Right ventricle myocardium superior (tissue), 1 donor: ENCODE data around the gene KLHDC4. TPM values are rescaled to one million over a fixed set of nuclear protein-coding genes. Genes with fewer than 3 reads are reported as not detected.
"Not testable (repeated sequence)": the region's sequence is repeated elsewhere in the genome, so short reads cannot be mapped to it uniquely, and the experiment has no call there.

ENCODE experiments used
- ATAC-seq: fragments of 200-7000 bp; cut with Tn5 transposase; one replicate; pipeline ENCODE4 v1.9.1; 2020; ENCODE audit warnings: mild to moderate bottlenecking; ENCODE audit not compliant: poor library complexity
- DNase-seq: peaks from one replicate; pipeline ENCODE4 v3.0.0-alpha.2; 2020
- intact Hi-C: fragments of 100-400 bp; cut with DNase I; formaldehyde crosslinking; loops from one replicate; pipeline ENCODE4 v1.11.2; 2022
- total RNA-seq: library from RNA; stranded (reverse); fragmentation: NEBNext Ultra II Directional; extraction: Animal tissue kit (Norgen Biotek cat#: 25700); gene quantifications from one replicate; pipeline ENCODE4 v1.2.1, GENCODE V29; 2021
- donor health status: DM: no; HTN: yes; CAD: no; lungs with severe emphysema.

The KLHDC4 gene
- total RNA-seq, 1 donor from 2014 or later = 8.7 TPM

GRCh38 chr16:87790292-87791100 is 24.7 kb upstream of the KLHDC4 start:
- DNase-seq (no peak), ATAC-seq (peak; percentile 89)
- intact Hi-C loops = no loop called here

- peak; percentile 28 for ATAC-seq
- intact Hi-C loops = no loop called here
- no peak for DNase-seq
These were observed 23.9 kb upstream of the KLHDC4 start for GRCh38 chr16:87789437-87790291.

DNA sequence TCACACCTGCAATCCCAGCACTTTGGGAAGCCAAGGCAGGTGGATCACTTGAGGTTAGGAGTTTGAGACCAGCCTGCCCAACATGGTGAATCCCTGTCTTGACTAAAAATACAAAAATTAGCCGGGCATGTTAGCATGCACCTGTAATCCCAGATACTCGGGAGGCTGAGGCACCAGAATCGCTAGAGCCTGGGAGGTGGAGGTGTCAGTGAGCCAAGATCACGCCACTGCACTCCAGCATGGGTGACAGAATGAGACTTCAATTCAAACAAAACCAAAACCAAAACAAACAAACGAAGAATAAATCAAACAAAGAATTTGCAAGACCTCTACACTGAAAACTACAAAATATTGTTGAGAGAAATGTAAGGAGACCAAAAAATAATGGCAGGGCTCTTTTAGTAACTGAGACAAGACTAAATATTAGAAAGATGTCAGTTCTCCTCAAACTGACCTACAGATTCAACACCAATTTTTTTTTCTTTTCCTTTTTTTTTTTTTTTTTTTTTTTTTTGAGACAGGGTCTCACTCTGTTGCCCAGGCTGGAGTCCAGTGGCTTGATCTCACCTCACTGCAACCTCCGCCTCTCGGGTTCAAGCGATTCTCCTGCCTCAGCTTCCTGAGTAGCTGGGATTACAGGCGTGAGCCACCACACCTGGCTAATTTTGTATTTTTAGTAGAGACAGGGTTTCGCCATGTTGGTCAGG is 23.1 kb upstream of the KLHDC4 start:
- intact Hi-C loops, DNase-seq, ATAC-seq: not testable (repeated sequence)

GRCh38 chr16:87787451-87788091 is 21.8 kb upstream of the KLHDC4 start:
- ATAC-seq, DNase-seq, intact Hi-C loops: not testable (repeated sequence)

- ATAC-seq (peak; percentile 57), DNase-seq (no peak)
- intact Hi-C loops = no loop called here
These were observed 19.0 kb upstream of the KLHDC4 start for GRCh38 chr16:87784812-87785211.

GRCh38 chr16:87782033-87782432 is 16.2 kb upstream of the KLHDC4 start:
- ATAC-seq = no peak
- DNase-seq = no peak
- intact Hi-C loops = no loop called here

- intact Hi-C loops = no loop called here
- ATAC-seq (no peak), DNase-seq (no peak)
These were observed 14.7 kb upstream of the KLHDC4 start for GRCh38 chr16:87780385-87780989.

DNA sequence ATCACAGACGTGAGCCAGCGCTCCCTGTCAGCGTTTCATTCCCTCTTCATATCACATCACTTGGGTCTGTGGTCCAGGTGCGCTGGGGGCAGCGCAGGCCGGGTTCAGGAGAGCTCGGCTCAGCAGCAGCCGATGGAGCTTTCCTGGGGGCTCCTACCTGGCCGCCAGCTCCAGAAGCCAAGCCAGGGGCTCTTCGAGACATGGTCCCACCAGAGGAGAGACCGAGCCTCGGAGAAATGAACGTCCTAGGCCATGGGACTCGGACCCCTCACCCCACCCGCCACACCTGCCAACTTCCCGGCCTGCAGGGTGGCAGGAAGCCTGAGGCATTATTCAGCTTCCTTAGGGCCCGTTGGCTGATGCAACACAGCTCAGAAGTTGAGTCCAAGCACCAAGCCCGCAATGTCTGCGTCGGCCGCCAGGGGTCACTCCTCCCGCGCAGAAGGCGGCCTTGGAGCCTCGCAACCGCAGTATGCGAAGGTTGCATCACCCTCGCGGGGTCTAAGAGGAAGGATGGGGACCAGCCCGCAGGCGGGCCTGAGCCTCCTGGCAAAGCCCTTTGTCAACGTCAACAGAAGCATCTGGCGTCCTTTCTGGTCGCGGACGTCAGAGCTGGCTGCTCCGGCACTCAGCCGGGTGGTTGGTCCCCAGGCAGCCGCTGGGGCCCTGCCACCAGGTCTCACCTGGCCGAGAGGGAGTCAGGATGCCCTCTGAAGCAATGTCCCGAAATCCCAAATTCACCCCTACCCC is 13.2 kb upstream of the KLHDC4 start:
- peak; percentile 94 for ATAC-seq
- peak; percentile 94 for DNase-seq
- intact Hi-C loops = loop anchor here (1.0 kb wide), 1 partner anchor 92 kb away; no protein-coding TSS in a partner anchor

DNA sequence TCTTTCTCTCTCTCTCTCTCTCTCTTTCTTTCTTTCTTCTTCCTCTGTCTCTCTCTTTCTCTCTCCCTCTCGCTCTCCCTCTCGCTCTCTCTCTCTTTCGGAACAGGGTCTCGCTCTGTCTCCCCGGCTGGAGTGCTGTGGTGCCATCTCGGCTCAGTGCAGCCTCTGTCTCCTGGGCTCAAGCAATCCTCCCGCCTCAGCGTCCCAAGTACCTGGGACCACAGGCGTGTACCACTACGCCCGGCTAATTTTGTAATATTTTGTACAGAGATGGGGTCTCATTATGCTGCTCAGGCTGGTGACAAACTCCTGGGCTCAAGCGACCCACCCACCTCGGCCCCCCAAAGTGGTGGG is 12.7 kb upstream of the KLHDC4 start:
- ATAC-seq (peak; percentile 3), DNase-seq (no peak)
- intact Hi-C loops = no loop called here

GRCh38 chr16:87773836-87774235 is 8.1 kb upstream of the KLHDC4 start:
- ATAC-seq, intact Hi-C loops, DNase-seq: not testable (repeated sequence)

DNA sequence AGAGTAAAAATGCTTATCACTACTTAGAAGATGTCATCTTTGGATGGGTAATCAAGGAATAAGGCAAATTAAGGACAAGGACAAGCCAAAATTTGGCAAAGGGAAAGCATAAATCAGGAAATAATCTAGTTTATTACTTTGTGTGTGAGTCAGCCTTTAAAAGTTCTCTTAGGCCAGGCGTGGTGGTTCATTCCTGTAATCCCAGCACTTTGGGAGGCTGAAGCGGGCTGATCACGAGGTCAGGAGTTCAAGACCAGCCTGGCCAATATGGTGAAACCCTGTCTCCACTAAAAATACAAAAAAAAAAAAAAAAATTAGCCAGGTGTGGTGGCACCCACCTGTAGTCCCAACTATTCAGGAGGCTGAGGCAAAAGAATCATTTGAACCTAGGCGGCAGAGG is 1.7 kb upstream of the KLHDC4 start:
- intact Hi-C loops = loop anchor here (5.0 kb wide), 1 partner anchor 180 kb away; no protein-coding TSS in a partner anchor
- not testable (repeated sequence) for ATAC-seq, DNase-seq

GRCh38 chr16:87766485-87766797 is 655 bp upstream of the KLHDC4 start:
- intact Hi-C loops = loop anchor here (5.0 kb wide), 1 partner anchor 179 kb away; no protein-coding TSS in a partner anchor
- DNase-seq (no peak), ATAC-seq (no peak)

DNA sequence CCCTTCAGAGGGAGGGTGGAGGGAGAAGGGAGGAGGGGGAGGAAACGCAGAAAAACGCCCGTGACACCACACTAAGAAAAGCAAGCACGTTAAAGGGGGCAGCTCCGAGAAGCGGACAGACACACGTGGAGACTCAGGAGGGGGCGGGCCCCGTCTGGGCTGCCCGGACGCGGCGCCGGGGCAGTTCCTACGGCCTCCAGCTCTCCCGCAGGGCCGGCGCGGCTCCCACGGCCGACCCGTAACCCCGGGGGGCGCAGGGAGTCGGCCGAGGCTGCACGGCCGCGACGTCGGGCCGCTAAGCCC is 362 bp downstream of the KLHDC4 start:
- intact Hi-C loops = loop anchor here (5.0 kb wide), 1 partner anchor 178 kb away; no protein-coding TSS in a partner anchor
- DNase-seq (no peak), ATAC-seq (peak; percentile 51)

DNA sequence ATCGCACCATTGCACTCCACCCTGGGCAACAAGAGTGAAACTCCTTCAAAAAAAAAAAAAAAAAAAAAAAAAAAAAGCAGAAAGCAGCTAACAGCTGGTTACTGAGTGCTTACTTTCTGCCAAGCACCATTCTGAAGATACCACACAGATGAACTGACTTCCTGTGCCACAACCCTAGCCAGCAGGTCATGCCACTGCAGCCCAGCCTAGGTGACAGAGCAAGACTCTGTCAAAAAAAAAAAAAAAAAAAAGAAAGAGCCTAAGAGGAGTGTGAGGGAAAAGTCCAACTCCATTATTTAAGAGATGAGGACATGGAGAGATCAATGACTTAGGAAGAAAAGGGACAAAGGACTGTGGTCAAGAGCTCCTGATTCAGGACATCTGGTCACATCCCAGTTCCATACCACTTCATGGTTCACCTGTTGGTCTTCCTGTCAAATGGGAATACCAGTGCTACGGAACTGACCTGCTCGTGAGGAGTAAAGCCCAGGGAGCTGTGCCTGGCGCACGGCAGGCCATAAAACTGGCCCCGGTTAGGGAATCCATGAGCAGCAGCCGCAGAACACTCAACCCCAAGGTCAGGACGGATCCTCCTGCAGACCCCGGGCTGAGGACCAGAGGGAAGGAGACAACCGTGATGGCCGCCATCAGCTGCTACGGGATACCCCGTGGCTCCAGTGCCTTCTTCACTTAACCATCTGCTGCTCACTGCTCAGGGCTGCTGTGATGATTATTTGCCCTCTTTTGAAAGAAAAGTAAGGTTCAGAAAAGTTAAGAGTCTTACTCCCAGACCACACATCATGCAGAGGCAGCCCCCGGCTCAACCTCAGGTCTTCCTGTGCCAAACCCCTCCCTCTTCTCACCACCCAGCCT is 950 bp downstream of the KLHDC4 start:
- ATAC-seq (no peak), DNase-seq (no peak)
- intact Hi-C loops = loop anchor here (5.0 kb wide), 1 partner anchor 178 kb away; no protein-coding TSS in a partner anchor

DNA sequence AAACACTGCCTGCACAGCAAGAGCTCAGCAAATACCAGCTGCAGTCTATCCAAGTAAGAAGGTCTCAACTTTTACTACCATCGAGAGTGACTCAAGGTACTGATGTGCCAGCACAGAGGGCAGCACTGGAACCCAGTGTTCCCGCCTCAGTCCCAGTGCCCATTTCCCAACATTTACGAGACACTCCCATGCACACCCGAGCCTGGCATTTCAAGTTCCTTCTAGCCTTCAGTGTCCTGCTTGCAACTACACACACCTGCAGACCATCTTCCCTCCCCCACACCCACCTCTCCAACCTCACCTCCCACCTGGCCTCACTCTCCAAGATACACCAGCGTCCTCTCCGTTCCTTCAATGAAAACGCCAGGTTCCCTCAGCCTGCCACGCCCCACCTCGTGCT is 3.2 kb downstream of the KLHDC4 start:
- ATAC-seq (no peak), DNase-seq (no peak)
- intact Hi-C loops = no loop called here

- intact Hi-C loops = no loop called here
- no peak for DNase-seq
- no peak for ATAC-seq
These were observed 3.7 kb downstream of the KLHDC4 start for GRCh38 chr16:87762071-87762571.

DNA sequence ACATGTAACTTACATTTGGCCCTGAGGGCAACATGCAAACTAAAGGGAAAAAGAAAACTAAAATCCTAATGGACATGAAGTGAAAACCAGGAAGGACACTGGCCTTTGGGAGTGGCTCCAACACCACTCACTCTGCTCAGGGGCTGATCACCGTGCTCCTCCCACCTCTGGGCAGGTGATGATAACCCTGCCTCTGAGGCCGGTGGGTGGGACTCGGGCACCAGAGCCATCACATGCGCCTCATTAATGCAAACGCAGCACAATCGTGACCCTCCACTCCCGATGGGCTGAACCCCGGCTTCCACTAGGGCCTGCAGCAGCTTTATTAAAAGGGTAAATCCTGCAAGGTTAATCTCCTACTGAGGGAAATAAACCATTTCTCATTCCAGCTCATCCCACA is 4.7 kb downstream of the KLHDC4 start:
- intact Hi-C loops = no loop called here
- ATAC-seq (no peak), DNase-seq (no peak)
